Fibroblast of lung (primary cell): Measurements from ENCODE around the gene KRT16.
"Not testable (repeated sequence)": the region's sequence is repeated elsewhere in the genome, so short reads cannot be mapped to it uniquely, and the experiment has no call there.

Experiments
- CTCF ChIP-seq, 2 donors: IDR thresholded peaks in 1 of 2; conservative IDR thresholded peaks in 1 of 2; 1 replicate in 1 of 2; 2 replicates in 1 of 2; pipeline ENCODE4 v1.5.1; 2011 to 2012; ENCODE audit warnings: low read length in 2 of 2, control low read depth in 1 of 2, inconsistent platforms in 1 of 2, low read depth in 1 of 2, mild to moderate bottlenecking in 1 of 2
- EZH2 ChIP-seq: IDR thresholded peaks from 2 replicates; pipeline ENCODE4 v1.5.1; 2012; ENCODE audit warnings: low read length, control low read depth, mild to moderate bottlenecking; ENCODE audit errors: missing control alignments

- TF ChIP-seq EZH2; CTCF (conservative IDR thresholded peaks at IDR 0.05 in 1 of 2, IDR thresholded peaks at IDR 0.05 in 1 of 2; ENCODE audit: low read depth in 1 of 2, low read length in 2 of 2): not testable (repeated sequence)
Measured at GRCh38 chr17:41614767-41615166, 2.2 kb upstream of the KRT16 start.
